HepG2 (cell line): ENCODE measurements around the gene MCRIP2. TPM values are rescaled to one million over a fixed set of nuclear protein-coding genes. Genes with fewer than 3 reads are reported as not detected.

ENCODE experiments used
- ATAC-seq: fragments of 200-7000 bp; cut with Tn5 transposase; 3 replicates; pipeline ENCODE4 v1.9.1; 2020; ENCODE audit warnings: mild to moderate bottlenecking, moderate library complexity
- BruUV-seq: library from RNA; stranded (reverse); fragments of 400-500 nt; replicated peaks from 2 replicates; lab custom pipeline; 2021; lab: Mats Ljungman, UMichigan
- CTCF ChIA-PET: fragments of 300-600 bp; formaldehyde crosslinking; extraction: SDS; loops from one replicate; lab custom pipeline; 2021; ENCODE audit warnings: low total read pairs, inconsistent platforms, low intra/inter-chr PET ratio; lab: Yijun Ruan, JAX
- POLR2A ChIA-PET: fragments of 350-600 bp; sonication (Branson Sonifier 250); formaldehyde crosslinking; loops from one replicate; lab custom pipeline; 2020; ENCODE audit warnings: antibody characterized with exemption, inconsistent platforms; lab: Yijun Ruan, JAX
- DNase-seq: peaks from one replicate; pipeline ENCODE4 v3.0.0-alpha.2; 2015; ENCODE audit warnings: low spot score
- FAIRE-seq: peaks from 3 replicates; lab custom pipeline; 2011; peaks lifted over from hg19 to GRCh38; lab: Jason Lieb, UNC
- H2AFZ ChIP-seq: one replicate; pipeline ENCODE4 v1.6.1; 2011; ENCODE audit warnings: low read length, inconsistent platforms
- H3K27ac ChIP-seq: fragments of 300-600 bp; 3 replicates; pipeline ENCODE4 v1.8.0; 2011; ENCODE audit warnings: mixed run types, mild to moderate bottlenecking, mixed read lengths, low read length, inconsistent platforms; ENCODE audit not compliant: insufficient read depth; ENCODE audit errors: extremely low read length
- H3K27me3 ChIP-seq, 2 experiments: fragments of 200-600 bp in 1 of 2; 2 replicates in 1 of 2; 3 replicates in 1 of 2; pipeline versions ENCODE4 v1.6.0 to v1.8.0; 2011; ENCODE audit warnings: low read length in 2 of 2, mild to moderate bottlenecking in 2 of 2, moderate library complexity in 2 of 2, inconsistent platforms in 1 of 2; ENCODE audit not compliant: insufficient read depth in 2 of 2, control insufficient read depth in 1 of 2
- H3K36me3 ChIP-seq, 2 experiments: fragments of 200-600 bp in 1 of 2; replicated peaks in 1 of 2; 2 replicates in 1 of 2; 3 replicates in 1 of 2; pipeline versions ENCODE4 v1.5.1 to v1.8.0; 2011; ENCODE audit warnings: low read length in 2 of 2, inconsistent platforms in 1 of 2; ENCODE audit not compliant: insufficient read depth in 2 of 2, control insufficient read depth in 1 of 2
- H3K4me1 ChIP-seq: 2 replicates; pipeline ENCODE4 v1.5.1; 2012; ENCODE audit warnings: low read length, inconsistent platforms; ENCODE audit not compliant: insufficient read depth
- H3K4me2 ChIP-seq: 2 replicates; pipeline ENCODE4 v1.6.0; 2011; ENCODE audit warnings: low read depth, low read length, inconsistent platforms
- H3K4me3 ChIP-seq, 3 experiments: fragments of 200-600 bp in 1 of 3; sonication (generic), shearing (Covaris generic) in 1 of 3; replicated peaks in 1 of 3; 2 replicates each; pipeline ENCODE4 v1.5.1; 2011 to 2016; ENCODE audit warnings: low read length in 3 of 3, inconsistent platforms in 2 of 3, low read depth in 2 of 3, mild to moderate bottlenecking in 2 of 3, control low read depth in 1 of 3, mixed read lengths in 1 of 3; ENCODE audit not compliant: insufficient read depth in 1 of 3
- H3K79me2 ChIP-seq: one replicate; pipeline ENCODE4 v1.6.1; 2011; ENCODE audit warnings: low read length, inconsistent platforms; ENCODE audit not compliant: insufficient read depth
- H3K9ac ChIP-seq: 2 replicates; pipeline ENCODE4 v1.6.0; 2011; ENCODE audit warnings: mild to moderate bottlenecking, low read depth, low read length, inconsistent platforms; ENCODE audit not compliant: insufficient read depth
- H3K9me3 ChIP-seq: 2 replicates; pipeline ENCODE4 v1.5.1; 2012; ENCODE audit warnings: mild to moderate bottlenecking, low read length
- H4K20me1 ChIP-seq: 2 replicates; pipeline ENCODE4 v1.6.0; 2011; ENCODE audit warnings: inconsistent platforms, mild to moderate bottlenecking, low read length, moderate library complexity; ENCODE audit not compliant: insufficient read depth
- CREB1 ChIP-seq, 2 experiments: fragments of 450-650 bp in 1 of 2; IDR thresholded peaks; 2 replicates each; pipeline ENCODE4 v1.6.1; 2016 to 2017; ENCODE audit warnings: control low read depth in 1 of 2, mild to moderate bottlenecking in 1 of 2, missing compliant biosample characterization in 1 of 2, missing genetic modification characterization in 1 of 2
- FLYWCH1 ChIP-seq: sonication (generic); formaldehyde crosslinking; IDR thresholded peaks from 2 replicates; pipeline ENCODE4 v1.8.1; 2023; ENCODE audit warnings: mild to moderate bottlenecking, missing genetic modification reagents
- GATA4 ChIP-seq: sonication (generic); IDR thresholded peaks from 2 replicates; pipeline ENCODE4 v1.6.1; 2016; ENCODE audit warnings: antibody characterized with exemption, low read depth, borderline replicate concordance
- RXRA ChIP-seq: sonication (generic); formaldehyde crosslinking; IDR thresholded peaks from 2 replicates; pipeline ENCODE4 v1.5.1; 2020; ENCODE audit warnings: missing genetic modification reagents
- ZNF282 ChIP-seq: fragments of 450-650 bp; IDR thresholded peaks from 2 replicates; pipeline ENCODE4 v1.6.1; 2018; ENCODE audit not compliant: partially characterized antibody
- WGBS: methylation state at CpG from one replicate; pipeline ENCODE4 v1.1.6; 2017; ENCODE audit warnings: low lambda C conversion rate; 5-methylcytosine and 5-hydroxymethylcytosine counted together
- in situ Hi-C: cut with HindIII; loops from 2 replicates; pipeline ENCODE4 v1.10.0; 2017; ENCODE audit warnings: low pct_unique_long_range_greater_than_20kb; ENCODE audit not compliant: extremely low pct_ligation_motif_present
- intact Hi-C: fragments of 100-400 bp; cut with micrococcal nuclease; formaldehyde crosslinking; loops from one replicate; pipeline ENCODE4 v1.10.0; 2022; ENCODE audit not compliant: unreplicated experiment
- polyA plus RNA-seq, 8 experiments: library from polyadenylated mRNA; depleted of rRNA in 3 of 8; stranded (reverse) in 7 of 8; unstranded in 1 of 8; fragments of >200 nt; fragmentation: Illumina TruSeq in 4 of 8; extraction: Trizol in 4 of 8; gene quantifications; 2 replicates each; pipeline versions ENCODE4 v1.2.1 to v1.2.3, GENCODE V29; 2011 to 2016; ENCODE audit warnings: low read depth in 4 of 8, missing spikeins in 1 of 8, mixed read lengths in 1 of 8; ENCODE audit not compliant: insufficient read depth in 1 of 8
- total RNA-seq, 5 experiments: library from RNA; depleted of rRNA; stranded (reverse); fragments of >200 nt; fragmentation: Illumina TruSeq; extraction: Trizol; gene quantifications; 2 replicates each; pipeline ENCODE4 v1.2.3, GENCODE V29; 2016; ENCODE audit warnings: low read depth in 1 of 5
- TF ChIP-seq, protein P1 (sequence below): IDR thresholded peaks from 2 replicates; pipeline ENCODE4 v1.6.1; 2016; ENCODE audit warnings: low read depth, borderline replicate concordance
- TF ChIP-seq, protein P2 (sequence below): sonication (generic); formaldehyde crosslinking; IDR thresholded peaks from 2 replicates; pipeline ENCODE4 v1.5.0; 2020; ENCODE audit warnings: missing genetic modification reagents

Gene MCRIP2
- total and polyA plus RNA-seq, 2 of the 13 experiments (the other 11 are each of a cell fraction or from before 2014, with no cell fraction given): 39.6 to 76.7 TPM

DNA sequence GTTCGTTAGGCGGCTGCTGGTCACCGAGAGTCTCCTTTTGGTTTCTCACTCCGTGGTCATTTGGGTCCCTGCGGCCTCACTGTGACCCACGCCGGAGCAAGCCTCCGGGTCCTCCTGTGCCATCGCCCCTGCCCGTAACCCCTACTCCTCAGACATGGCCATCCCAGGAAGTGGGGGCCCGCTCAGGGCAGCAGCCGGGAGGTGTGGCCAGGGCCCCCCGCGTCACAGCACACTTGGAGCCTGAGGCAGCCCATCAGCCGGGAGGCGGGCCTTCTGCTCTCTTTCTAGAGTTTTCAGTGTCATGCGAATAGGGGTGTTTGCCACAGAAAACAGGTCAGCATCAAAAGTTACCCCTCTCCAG is 18.7 kb upstream of the MCRIP2 start:
- peaks cover 0 to 4% of the 10 kb centered on the region in 2 experiments; a peak in 2 of 5 replicates for H3K36me3 ChIP-seq
- no peak for TF ChIP-seq GATA4
- TF ChIP-seq, protein P1, sequence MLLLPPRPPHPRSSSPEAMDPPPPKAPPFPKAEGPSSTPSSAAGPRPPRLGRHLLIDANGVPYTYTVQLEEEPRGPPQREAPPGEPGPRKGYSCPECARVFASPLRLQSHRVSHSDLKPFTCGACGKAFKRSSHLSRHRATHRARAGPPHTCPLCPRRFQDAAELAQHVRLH (CRISPR knock-in tag): no peak
- TF ChIP-seq, protein P2, sequence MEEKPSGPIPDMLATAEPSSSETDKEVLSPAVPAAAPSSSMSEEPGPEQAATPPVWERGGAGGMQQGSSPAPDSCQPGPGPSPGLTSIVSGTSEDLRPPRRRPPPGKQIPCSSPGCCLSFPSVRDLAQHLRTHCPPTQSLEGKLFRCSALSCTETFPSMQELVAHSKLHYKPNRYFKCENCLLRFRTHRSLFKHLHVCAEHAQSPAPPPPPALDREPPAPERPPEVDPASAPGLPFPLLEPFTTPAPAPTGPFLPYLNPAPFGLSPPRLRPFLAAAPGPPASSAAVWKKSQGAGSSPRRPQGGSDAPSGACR (CRISPR knock-in tag): no peak
- TF ChIP-seq, all 625 proteins: peak for 0
- CTCF ChIA-PET: no interaction called here
- no peak overlapping the region for H3K27ac ChIP-seq
- no TSS peak for BruUV-seq
- no peak for FAIRE-seq
- H3K79me2 ChIP-seq: no peaks in the 10 kb centered on the region
- no peak overlapping the region for H3K4me2 ChIP-seq
- H3K9me3 ChIP-seq: no peaks in the 10 kb centered on the region
- no peaks in the 10 kb centered on the region for H4K20me1 ChIP-seq
- no peaks in the 10 kb centered on the region for H3K27me3 ChIP-seq
- H2AFZ ChIP-seq: no peak overlapping the region
- 97% methylated on average over 15 of the region's 17 CpGs for WGBS
- no peaks in the 10 kb centered on the region for H3K4me1 ChIP-seq
- POLR2A ChIA-PET: no interaction called here
- intact Hi-C loops (no loop called here), in situ Hi-C loops (no loop called here)
- H3K4me3 ChIP-seq: no peak overlapping the region
- DNase-seq: no peak
- H3K9ac ChIP-seq: no peak overlapping the region
- ATAC-seq: no peak

DNA sequence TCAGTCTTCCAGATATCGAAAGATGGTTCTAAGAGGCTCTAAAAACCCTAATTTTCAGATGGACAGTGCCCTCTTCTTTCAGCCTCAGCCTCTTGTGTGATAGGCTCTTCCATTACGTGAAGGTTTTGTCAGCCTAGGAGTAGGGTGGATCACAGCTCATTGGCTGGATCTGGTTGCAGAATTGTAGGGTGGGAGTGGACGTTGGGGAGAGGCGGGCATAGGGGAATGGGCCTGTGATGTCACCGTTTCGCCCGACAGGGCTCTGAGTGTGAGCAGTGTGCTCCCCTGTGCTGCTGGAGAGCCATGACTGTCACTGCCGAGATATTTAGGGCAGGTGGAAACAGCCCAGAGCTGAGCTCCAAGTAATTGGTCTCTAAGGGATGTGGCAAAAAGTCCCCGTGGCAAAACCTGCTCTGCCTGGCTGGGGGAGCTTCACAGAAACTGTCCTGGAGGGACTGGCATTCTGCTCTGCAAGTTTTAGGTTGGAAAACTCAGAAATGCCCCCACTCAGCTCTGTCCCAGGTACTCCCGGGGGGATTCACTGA is 17.0 kb upstream of the MCRIP2 start:
- H3K4me3 ChIP-seq: no peak overlapping the region
- ATAC-seq (no peak), FAIRE-seq (no peak), DNase-seq (no peak)
- intact Hi-C loops (no loop called here), in situ Hi-C loops (no loop called here)
- H3K9ac ChIP-seq: no peak overlapping the region
- ChIA-PET CTCF (no interaction called here), POLR2A (interaction anchor here (0.8 kb wide), 1 partner anchor 12 kb away, joined by 3 read pairs; the partner anchor contains the start of gene METTL26)
- 91% methylated on average over 10 of the region's 10 CpGs for WGBS
- H4K20me1 ChIP-seq: no peaks in the 10 kb centered on the region
- peaks cover 4% of the 10 kb centered on the region in 2 experiments; a peak in 2 of 5 replicates for H3K36me3 ChIP-seq
- H2AFZ ChIP-seq: no peak overlapping the region
- H3K4me2 ChIP-seq: no peak overlapping the region
- 0 out of 2 replicates have a peak, but pooled peaks have one; percentile 10 for TF ChIP-seq CREB1 (IDR thresholded peaks at IDR 0.05)
- no peak for TF ChIP-seq CREB1 (CRISPR knock-in tag; IDR thresholded peaks at IDR 0.05)
- no peak for TF ChIP-seq RXRA (CRISPR knock-in tag)
- no peak for TF ChIP-seq ZNF282
- no peak for TF ChIP-seq FLYWCH1 (CRISPR knock-in tag)
- H3K27me3 ChIP-seq: no peaks in the 10 kb centered on the region
- H3K27ac ChIP-seq: no peak overlapping the region
- H3K4me1 ChIP-seq: peaks cover 9% of the 10 kb centered on the region
- no peaks in the 10 kb centered on the region for H3K79me2 ChIP-seq
- no peaks in the 10 kb centered on the region for H3K9me3 ChIP-seq
- no TSS peak for BruUV-seq
